Vagina (tissue), 2 donors: ENCODE results near the gene BAHCC1.

Experiments used
- POLR2A ChIP-seq, 2 donors: fragments of 450-650 bp; IDR thresholded peaks; one replicate each; pipeline ENCODE4 v1.6.1; 2017; ENCODE audit warnings: antibody characterized with exemption in 2 of 2, mild to moderate bottlenecking in 2 of 2, moderate library complexity in 2 of 2
- TF ChIP-seq, protein P1 (sequence below), 3 experiments: fragments of 450-650 bp in 2 of 3; fragments of 200-600 bp in 1 of 3; sonication (generic) in 1 of 3; IDR thresholded peaks; one replicate each; pipeline ENCODE4 v1.5.1; 2017 to 2019; ENCODE audit warnings: antibody characterized with exemption in 3 of 3, mild to moderate bottlenecking in 2 of 3, moderate library complexity in 2 of 3

DNA sequence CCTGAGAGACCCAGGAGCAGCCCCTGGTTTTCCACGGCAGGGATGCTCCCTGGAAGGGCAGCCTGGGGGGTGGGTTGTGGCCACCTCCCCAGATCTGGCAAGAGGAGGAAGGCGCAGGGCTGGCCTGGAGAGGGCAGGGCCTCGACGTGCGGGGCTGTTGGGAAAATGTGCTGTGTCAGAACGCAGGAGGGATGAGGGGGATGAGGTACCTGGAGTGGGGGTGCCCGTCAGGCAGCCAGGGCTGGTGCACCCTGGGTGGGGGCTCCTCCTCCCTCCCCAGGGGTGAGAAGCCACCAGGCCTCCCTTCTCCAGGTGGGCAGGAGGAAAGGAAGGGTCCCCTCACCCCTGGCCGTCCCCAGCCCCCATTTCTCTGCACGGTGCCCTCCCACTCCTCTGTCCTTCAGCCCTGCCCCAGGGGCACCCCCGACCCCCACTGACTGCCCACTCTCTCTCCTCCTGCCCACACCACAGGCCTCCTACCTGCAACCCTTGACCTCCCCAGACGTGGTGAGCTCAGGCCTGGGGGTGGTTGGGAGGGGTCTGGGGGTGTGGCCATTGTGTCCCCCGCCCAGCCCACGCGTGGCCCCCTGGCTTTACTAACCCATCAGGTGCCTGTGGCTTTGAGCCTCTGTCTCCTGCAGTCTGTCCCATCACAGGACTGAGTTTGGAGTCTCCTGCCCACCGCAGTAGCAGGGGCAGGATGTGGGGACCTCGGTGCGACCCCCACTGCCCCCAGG, 39.6 kb downstream of the BAHCC1 start:
- TF ChIP-seq, protein P1, sequence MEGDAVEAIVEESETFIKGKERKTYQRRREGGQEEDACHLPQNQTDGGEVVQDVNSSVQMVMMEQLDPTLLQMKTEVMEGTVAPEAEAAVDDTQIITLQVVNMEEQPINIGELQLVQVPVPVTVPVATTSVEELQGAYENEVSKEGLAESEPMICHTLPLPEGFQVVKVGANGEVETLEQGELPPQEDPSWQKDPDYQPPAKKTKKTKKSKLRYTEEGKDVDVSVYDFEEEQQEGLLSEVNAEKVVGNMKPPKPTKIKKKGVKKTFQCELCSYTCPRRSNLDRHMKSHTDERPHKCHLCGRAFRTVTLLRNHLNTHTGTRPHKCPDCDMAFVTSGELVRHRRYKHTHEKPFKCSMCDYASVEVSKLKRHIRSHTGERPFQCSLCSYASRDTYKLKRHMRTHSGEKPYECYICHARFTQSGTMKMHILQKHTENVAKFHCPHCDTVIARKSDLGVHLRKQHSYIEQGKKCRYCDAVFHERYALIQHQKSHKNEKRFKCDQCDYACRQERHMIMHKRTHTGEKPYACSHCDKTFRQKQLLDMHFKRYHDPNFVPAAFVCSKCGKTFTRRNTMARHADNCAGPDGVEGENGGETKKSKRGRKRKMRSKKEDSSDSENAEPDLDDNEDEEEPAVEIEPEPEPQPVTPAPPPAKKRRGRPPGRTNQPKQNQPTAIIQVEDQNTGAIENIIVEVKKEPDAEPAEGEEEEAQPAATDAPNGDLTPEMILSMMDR (IDR thresholded peaks at IDR 0.05), result no peak
- TF ChIP-seq POLR2A (IDR thresholded peaks at IDR 0.05), result no peak
